HepG2 (cell line): ENCODE results near the gene ELFN1. TPM values are rescaled to one million over a fixed set of nuclear protein-coding genes. Genes with fewer than 3 reads are reported as not detected.

Experiments used
- ATAC-seq: fragments of 200-7000 bp; cut with Tn5 transposase; 3 replicates; pipeline ENCODE4 v1.9.1; 2020; ENCODE audit warnings: mild to moderate bottlenecking, moderate library complexity
- BruUV-seq: library from RNA; stranded (reverse); fragments of 400-500 nt; replicated peaks from 2 replicates; lab custom pipeline; 2021; lab: Mats Ljungman, UMichigan
- CTCF ChIA-PET: fragments of 300-600 bp; formaldehyde crosslinking; extraction: SDS; loops from one replicate; lab custom pipeline; 2021; ENCODE audit warnings: low total read pairs, inconsistent platforms, low intra/inter-chr PET ratio; lab: Yijun Ruan, JAX
- POLR2A ChIA-PET: fragments of 350-600 bp; sonication (Branson Sonifier 250); formaldehyde crosslinking; loops from one replicate; lab custom pipeline; 2020; ENCODE audit warnings: antibody characterized with exemption, inconsistent platforms; lab: Yijun Ruan, JAX
- DNase-seq: peaks from one replicate; pipeline ENCODE4 v3.0.0-alpha.2; 2015; ENCODE audit warnings: low spot score
- FAIRE-seq: peaks from 3 replicates; lab custom pipeline; 2011; peaks lifted over from hg19 to GRCh38; lab: Jason Lieb, UNC
- H2AFZ ChIP-seq: one replicate; pipeline ENCODE4 v1.6.1; 2011; ENCODE audit warnings: low read length, inconsistent platforms
- H3K27ac ChIP-seq: fragments of 300-600 bp; 3 replicates; pipeline ENCODE4 v1.8.0; 2011; ENCODE audit warnings: mixed run types, mild to moderate bottlenecking, mixed read lengths, low read length, inconsistent platforms; ENCODE audit not compliant: insufficient read depth; ENCODE audit errors: extremely low read length
- H3K27me3 ChIP-seq, 2 experiments: fragments of 200-600 bp in 1 of 2; 2 replicates in 1 of 2; 3 replicates in 1 of 2; pipeline versions ENCODE4 v1.6.0 to v1.8.0; 2011; ENCODE audit warnings: low read length in 2 of 2, mild to moderate bottlenecking in 2 of 2, moderate library complexity in 2 of 2, inconsistent platforms in 1 of 2; ENCODE audit not compliant: insufficient read depth in 2 of 2, control insufficient read depth in 1 of 2
- H3K36me3 ChIP-seq, 2 experiments: fragments of 200-600 bp in 1 of 2; replicated peaks in 1 of 2; 2 replicates in 1 of 2; 3 replicates in 1 of 2; pipeline versions ENCODE4 v1.5.1 to v1.8.0; 2011; ENCODE audit warnings: low read length in 2 of 2, inconsistent platforms in 1 of 2; ENCODE audit not compliant: insufficient read depth in 2 of 2, control insufficient read depth in 1 of 2
- H3K4me1 ChIP-seq: 2 replicates; pipeline ENCODE4 v1.5.1; 2012; ENCODE audit warnings: low read length, inconsistent platforms; ENCODE audit not compliant: insufficient read depth
- H3K4me2 ChIP-seq: 2 replicates; pipeline ENCODE4 v1.6.0; 2011; ENCODE audit warnings: low read depth, low read length, inconsistent platforms
- H3K4me3 ChIP-seq, 3 experiments: fragments of 200-600 bp in 1 of 3; sonication (generic), shearing (Covaris generic) in 1 of 3; replicated peaks in 1 of 3; 2 replicates each; pipeline ENCODE4 v1.5.1; 2011 to 2016; ENCODE audit warnings: low read length in 3 of 3, inconsistent platforms in 2 of 3, low read depth in 2 of 3, mild to moderate bottlenecking in 2 of 3, control low read depth in 1 of 3, mixed read lengths in 1 of 3; ENCODE audit not compliant: insufficient read depth in 1 of 3
- H3K79me2 ChIP-seq: one replicate; pipeline ENCODE4 v1.6.1; 2011; ENCODE audit warnings: low read length, inconsistent platforms; ENCODE audit not compliant: insufficient read depth
- H3K9ac ChIP-seq: 2 replicates; pipeline ENCODE4 v1.6.0; 2011; ENCODE audit warnings: mild to moderate bottlenecking, low read depth, low read length, inconsistent platforms; ENCODE audit not compliant: insufficient read depth
- H3K9me3 ChIP-seq: 2 replicates; pipeline ENCODE4 v1.5.1; 2012; ENCODE audit warnings: mild to moderate bottlenecking, low read length
- H4K20me1 ChIP-seq: 2 replicates; pipeline ENCODE4 v1.6.0; 2011; ENCODE audit warnings: inconsistent platforms, mild to moderate bottlenecking, low read length, moderate library complexity; ENCODE audit not compliant: insufficient read depth
- BCL6 ChIP-seq: IDR thresholded peaks from 2 replicates; pipeline ENCODE4 v1.6.1; 2016; ENCODE audit warnings: missing genetic modification reagents, missing compliant biosample characterization
- IRX3 ChIP-seq: sonication (generic); formaldehyde crosslinking; IDR thresholded peaks from 2 replicates; pipeline ENCODE4 v1.8.1; 2023; ENCODE audit warnings: mild to moderate bottlenecking, low read depth, missing genetic modification reagents, borderline replicate concordance
- REXO4 ChIP-seq: sonication (generic); formaldehyde crosslinking; IDR thresholded peaks from 2 replicates; pipeline ENCODE4 v1.8.0; 2022; ENCODE audit warnings: missing genetic modification reagents, mild to moderate bottlenecking, borderline replicate concordance
- RXRA ChIP-seq: sonication (generic); formaldehyde crosslinking; IDR thresholded peaks from 2 replicates; pipeline ENCODE4 v1.5.1; 2020; ENCODE audit warnings: missing genetic modification reagents
- WIZ ChIP-seq: sonication (generic); formaldehyde crosslinking; IDR thresholded peaks from 2 replicates; pipeline ENCODE4 v1.5.1; 2020; ENCODE audit warnings: mild to moderate bottlenecking, missing genetic modification reagents
- ZBTB38 ChIP-seq: sonication (generic); formaldehyde crosslinking; IDR thresholded peaks from 2 replicates; pipeline ENCODE4 v1.5.1; 2020; ENCODE audit warnings: mild to moderate bottlenecking, missing genetic modification reagents
- ZFP62 ChIP-seq: sonication (generic); formaldehyde crosslinking; IDR thresholded peaks from 2 replicates; pipeline ENCODE4 v1.4.0; 2020; ENCODE audit warnings: missing genetic modification reagents
- ZNF20 ChIP-seq: sonication (generic); formaldehyde crosslinking; IDR thresholded peaks from 2 replicates; pipeline ENCODE4 v1.4.0; 2020; ENCODE audit warnings: mild to moderate bottlenecking, moderate library complexity, missing genetic modification reagents
- ZNF235 ChIP-seq: sonication (generic); formaldehyde crosslinking; IDR thresholded peaks from 2 replicates; pipeline ENCODE4 v1.8.1; 2023; ENCODE audit warnings: mild to moderate bottlenecking, missing genetic modification reagents, borderline replicate concordance
- ZNF292 ChIP-seq: sonication (generic); formaldehyde crosslinking; IDR thresholded peaks from 2 replicates; pipeline ENCODE4 v1.8.1; 2022; ENCODE audit warnings: mild to moderate bottlenecking, low read depth, missing genetic modification reagents, borderline replicate concordance
- WGBS: methylation state at CpG from one replicate; pipeline ENCODE4 v1.1.6; 2017; ENCODE audit warnings: low lambda C conversion rate; 5-methylcytosine and 5-hydroxymethylcytosine counted together
- in situ Hi-C: cut with HindIII; loops from 2 replicates; pipeline ENCODE4 v1.10.0; 2017; ENCODE audit warnings: low pct_unique_long_range_greater_than_20kb; ENCODE audit not compliant: extremely low pct_ligation_motif_present
- intact Hi-C: fragments of 100-400 bp; cut with micrococcal nuclease; formaldehyde crosslinking; loops from one replicate; pipeline ENCODE4 v1.10.0; 2022; ENCODE audit not compliant: unreplicated experiment
- polyA plus RNA-seq, 8 experiments: library from polyadenylated mRNA; depleted of rRNA in 3 of 8; stranded (reverse) in 7 of 8; unstranded in 1 of 8; fragments of >200 nt; fragmentation: Illumina TruSeq in 4 of 8; extraction: Trizol in 4 of 8; gene quantifications; 2 replicates each; pipeline versions ENCODE4 v1.2.1 to v1.2.3, GENCODE V29; 2011 to 2016; ENCODE audit warnings: low read depth in 4 of 8, missing spikeins in 1 of 8, mixed read lengths in 1 of 8; ENCODE audit not compliant: insufficient read depth in 1 of 8
- total RNA-seq, 5 experiments: library from RNA; depleted of rRNA; stranded (reverse); fragments of >200 nt; fragmentation: Illumina TruSeq; extraction: Trizol; gene quantifications; 2 replicates each; pipeline ENCODE4 v1.2.3, GENCODE V29; 2016; ENCODE audit warnings: low read depth in 1 of 5
- TF ChIP-seq, protein P1 (sequence below): IDR thresholded peaks from 2 replicates; pipeline ENCODE4 v1.6.1; 2016
- TF ChIP-seq, protein P2 (sequence below): IDR thresholded peaks from 2 replicates; pipeline ENCODE4 v1.6.1; 2016; ENCODE audit warnings: missing biosample characterization, missing genetic modification reagents, low read depth
- TF ChIP-seq, protein P3 (sequence below), 2 experiments: fragments of 450-650 bp in 1 of 2; sonication (generic) in 1 of 2; formaldehyde crosslinking; IDR thresholded peaks; 2 replicates each; pipeline versions ENCODE4 v1.5.0 to v1.8.0; 2020 to 2022; ENCODE audit warnings: mild to moderate bottlenecking in 1 of 2, missing genetic modification reagents in 1 of 2

Gene ELFN1
- total and polyA plus RNA-seq, 2 of the 13 experiments (the other 11 are each of a cell fraction or from before 2014, with no cell fraction given): 0.13 to 0.18 TPM

DNA sequence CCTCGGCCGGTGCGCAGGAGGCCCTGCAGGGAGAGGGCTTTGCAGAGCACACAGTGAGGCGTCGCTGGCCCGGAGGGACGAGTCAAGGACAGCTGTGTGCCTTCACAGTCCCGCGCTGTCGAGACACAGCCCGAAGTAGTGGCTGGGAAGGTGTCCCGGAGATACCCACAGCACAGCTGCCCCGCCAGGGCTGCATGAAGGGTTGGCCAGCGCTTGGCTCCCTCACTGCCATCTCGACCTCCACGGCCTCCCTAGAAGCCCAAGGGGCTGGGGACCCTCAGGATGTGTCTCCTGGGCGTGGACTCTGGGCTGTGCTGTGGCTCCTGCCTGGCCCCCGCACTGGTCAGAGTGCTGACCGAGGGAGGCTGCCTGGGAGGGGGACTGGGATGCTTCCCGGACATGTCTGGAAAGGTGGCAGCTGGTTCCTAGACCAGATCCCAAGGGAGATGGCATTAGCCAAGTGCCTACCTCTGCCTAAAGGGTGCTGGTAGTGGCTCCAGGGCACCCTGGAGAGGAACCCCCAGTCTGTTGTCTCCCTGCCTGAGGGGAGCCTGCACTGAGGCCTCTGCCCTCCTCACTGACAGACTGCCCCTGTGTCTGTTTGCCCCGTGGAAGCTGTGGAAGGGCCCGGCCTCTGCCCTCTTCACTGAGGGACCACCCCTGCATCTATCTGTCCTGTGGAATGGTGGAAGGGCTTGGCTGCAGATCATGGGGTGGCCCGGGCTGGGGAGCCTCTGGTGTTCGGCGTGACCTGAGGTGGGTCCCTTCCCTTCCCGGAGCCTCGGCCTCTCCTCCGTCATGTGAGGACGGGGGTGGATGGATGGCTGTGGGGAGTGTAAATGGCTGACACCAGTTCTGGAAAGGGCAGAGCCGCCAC is 5.8 kb downstream of the ELFN1 start:
- ATAC-seq: no peak
- intact Hi-C loops: no loop called here
- 57% methylated on average over 11 of the region's 30 CpGs for WGBS

DNA sequence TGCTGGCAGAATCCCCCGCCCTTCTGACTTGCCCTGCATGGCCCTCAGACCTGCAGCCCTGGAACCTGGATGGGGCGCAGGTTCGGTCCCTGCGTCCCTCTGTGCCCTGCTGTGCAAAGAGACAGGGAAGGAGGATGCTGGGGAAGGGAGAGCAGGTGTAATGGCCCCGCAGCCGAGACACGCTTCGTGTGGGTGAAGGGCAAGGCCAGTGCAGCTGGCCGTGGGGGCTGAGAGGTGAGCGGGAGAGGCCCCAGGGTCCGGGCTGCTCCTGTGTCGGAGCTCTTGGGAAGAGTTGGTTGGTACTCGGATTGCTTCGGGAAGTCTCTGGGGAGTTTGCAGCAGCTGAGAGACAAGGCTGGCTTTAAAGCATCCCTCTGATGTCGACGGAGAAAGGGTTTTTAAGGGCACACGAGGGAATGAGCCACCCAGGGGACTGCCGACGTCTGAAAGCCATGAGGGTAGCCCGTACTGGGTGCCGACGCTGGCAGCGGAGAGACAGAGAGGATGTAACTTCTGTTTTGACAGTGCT is 6.5 kb downstream of the ELFN1 start:
- no peaks in the 10 kb centered on the region for H3K4me1 ChIP-seq
- intact Hi-C loops (no loop called here), in situ Hi-C loops (no loop called here)
- no peak overlapping the region for H3K9ac ChIP-seq
- no peak overlapping the region for H3K4me2 ChIP-seq
- H2AFZ ChIP-seq: no peak overlapping the region
- no peak overlapping the region for H3K27ac ChIP-seq
- whole genome bisulfite sequencing: 34% methylated on average over 19 of the region's 23 CpGs
- H3K79me2 ChIP-seq: no peaks in the 10 kb centered on the region
- DNase-seq (no peak), ATAC-seq (no peak), FAIRE-seq (no peak)
- no peaks in the 10 kb centered on the region for H4K20me1 ChIP-seq
- CTCF ChIA-PET: no interaction called here
- no peaks in the 10 kb centered on the region for H3K9me3 ChIP-seq
- H3K27me3 ChIP-seq: peaks cover 4 to 34% of the 10 kb centered on the region in 2 experiments; a peak in 3 of 5 replicates
- POLR2A ChIA-PET: no interaction called here
- H3K36me3 ChIP-seq: no peaks in the 10 kb centered on the region
- no TSS peak for BruUV-seq
- no peak overlapping the region for H3K4me3 ChIP-seq
- TF ChIP-seq ZNF292 (CRISPR knock-in tag) (no peak), ZFP62 (CRISPR knock-in tag) (no peak), ZNF20 (CRISPR knock-in tag) (no peak), REXO4 (CRISPR knock-in tag) (no peak)
- TF ChIP-seq, protein P1, sequence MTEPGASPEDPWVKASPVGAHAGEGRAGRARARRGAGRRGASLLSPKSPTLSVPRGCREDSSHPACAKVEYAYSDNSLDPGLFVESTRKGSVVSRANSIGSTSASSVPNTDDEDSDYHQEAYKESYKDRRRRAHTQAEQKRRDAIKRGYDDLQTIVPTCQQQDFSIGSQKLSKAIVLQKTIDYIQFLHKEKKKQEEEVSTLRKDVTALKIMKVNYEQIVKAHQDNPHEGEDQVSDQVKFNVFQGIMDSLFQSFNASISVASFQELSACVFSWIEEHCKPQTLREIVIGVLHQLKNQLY: no peak
- TF ChIP-seq, protein P2, sequence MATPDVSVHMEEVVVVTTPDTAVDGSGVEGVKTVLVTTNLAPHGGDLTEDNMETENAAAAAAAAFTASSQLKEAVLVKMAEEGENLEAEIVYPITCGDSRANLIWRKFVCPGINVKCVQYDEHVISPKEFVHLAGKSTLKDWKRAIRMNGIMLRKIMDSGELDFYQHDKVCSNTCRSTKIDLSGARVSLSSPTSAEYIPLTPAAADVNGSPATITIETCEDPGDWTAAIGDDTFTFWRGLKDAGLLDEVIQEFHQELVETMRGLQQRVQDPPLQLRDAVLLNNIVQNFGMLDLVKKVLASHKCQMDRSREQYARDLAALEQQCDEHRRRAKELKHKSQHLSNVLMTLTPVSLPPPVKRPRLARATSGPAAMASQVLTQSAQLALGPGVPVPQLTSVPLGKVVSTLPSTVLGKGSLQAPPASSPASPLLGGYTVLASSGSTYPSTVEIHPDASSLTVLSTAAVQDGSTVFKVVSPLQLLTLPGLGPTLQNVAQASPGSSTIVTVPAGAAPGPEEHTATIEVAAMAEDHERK (CRISPR knock-in tag): no peak

More for the DNA sequence above, 5.8 kb downstream of the ELFN1 start:
- no peak for TF ChIP-seq RXRA (CRISPR knock-in tag)
- TF ChIP-seq IRX3 (CRISPR knock-in tag): no peak
- no peak for TF ChIP-seq WIZ (CRISPR knock-in tag)
- TF ChIP-seq ZNF235: no peak
- TF ChIP-seq, protein P3, sequence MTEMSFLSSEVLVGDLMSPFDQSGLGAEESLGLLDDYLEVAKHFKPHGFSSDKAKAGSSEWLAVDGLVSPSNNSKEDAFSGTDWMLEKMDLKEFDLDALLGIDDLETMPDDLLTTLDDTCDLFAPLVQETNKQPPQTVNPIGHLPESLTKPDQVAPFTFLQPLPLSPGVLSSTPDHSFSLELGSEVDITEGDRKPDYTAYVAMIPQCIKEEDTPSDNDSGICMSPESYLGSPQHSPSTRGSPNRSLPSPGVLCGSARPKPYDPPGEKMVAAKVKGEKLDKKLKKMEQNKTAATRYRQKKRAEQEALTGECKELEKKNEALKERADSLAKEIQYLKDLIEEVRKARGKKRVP (CRISPR knock-in tag; IDR thresholded peaks at IDR 0.05): no peak
- no peak for TF ChIP-seq BCL6
- TF ChIP-seq ZBTB38 (CRISPR knock-in tag): no peak
- TF ChIP-seq, all 625 proteins: peak for 0
- Histone ChIP-seq H3K4me3 (no peak overlapping the region), H3K9ac (no peak overlapping the region), H3K4me2 (no peak overlapping the region), H2AFZ (no peak overlapping the region), H4K20me1 (no peaks in the 10 kb centered on the region), H3K36me3 (no peaks in the 10 kb centered on the region), H3K79me2 (no peaks in the 10 kb centered on the region), H3K27me3 (peaks cover 5 to 41% of the 10 kb centered on the region in 2 experiments; a peak in 3 of 5 replicates), H3K27ac (no peak overlapping the region), H3K4me1 (no peaks in the 10 kb centered on the region), H3K9me3 (no peaks in the 10 kb centered on the region)
- ChIA-PET POLR2A (no interaction called here), CTCF (no interaction called here)
- in situ Hi-C loops: no loop called here
- DNase-seq (no peak), FAIRE-seq (no peak)
- no TSS peak for BruUV-seq
